ENCODE results near the gene GALNT17.

The GALNT17 gene

DNA sequence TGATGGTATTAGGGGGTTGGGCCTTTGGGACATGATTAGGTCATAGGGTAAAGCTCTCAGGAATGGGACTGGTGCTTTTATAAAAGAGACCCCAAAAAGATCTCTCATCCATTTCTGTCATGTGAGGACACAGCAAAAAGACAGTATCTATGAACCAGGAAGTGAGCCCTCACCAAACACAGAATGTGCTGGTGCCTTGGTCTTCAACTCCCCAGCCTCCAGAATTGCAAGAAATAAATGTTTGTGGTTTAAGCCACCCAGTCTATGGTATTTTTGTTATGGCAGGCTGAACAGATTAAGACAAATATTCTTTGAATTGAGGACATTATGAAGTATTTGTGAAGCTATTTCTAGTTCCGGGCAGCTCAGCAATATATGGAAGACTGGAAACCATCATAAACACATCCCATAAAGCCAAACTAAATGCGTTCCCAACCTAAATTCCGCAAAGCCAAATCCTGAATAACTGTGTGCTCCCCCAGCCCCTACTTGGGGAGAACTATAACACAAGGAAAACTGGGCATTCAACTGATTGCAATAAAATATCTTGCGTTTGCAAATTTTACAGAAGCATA, 153.7 kb downstream of the GALNT17 start:
- DNase-seq (ENCODE audit: low read depth) = no peak

DNA sequence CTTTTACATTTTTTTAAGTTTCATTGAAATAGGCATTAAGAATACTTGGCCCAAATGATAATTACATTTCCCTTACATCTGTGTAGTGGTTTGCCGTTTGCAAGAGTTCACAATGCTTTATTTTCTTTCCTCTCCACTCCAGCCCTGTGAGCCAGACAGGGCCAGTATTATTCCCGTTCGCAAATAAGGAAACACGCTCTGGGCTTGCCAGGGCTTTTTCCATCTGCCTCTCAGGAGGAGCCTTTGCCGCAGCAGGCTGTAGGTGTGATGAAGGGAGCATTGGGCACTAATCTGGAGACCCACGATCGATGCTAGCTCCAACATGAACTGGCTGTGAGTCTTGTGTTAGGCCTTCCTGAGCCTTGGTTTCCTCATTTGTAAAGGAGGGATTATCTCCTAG, 154.4 kb downstream of the GALNT17 start:
- no peak for DNase-seq (ENCODE audit: low read depth)

DNA sequence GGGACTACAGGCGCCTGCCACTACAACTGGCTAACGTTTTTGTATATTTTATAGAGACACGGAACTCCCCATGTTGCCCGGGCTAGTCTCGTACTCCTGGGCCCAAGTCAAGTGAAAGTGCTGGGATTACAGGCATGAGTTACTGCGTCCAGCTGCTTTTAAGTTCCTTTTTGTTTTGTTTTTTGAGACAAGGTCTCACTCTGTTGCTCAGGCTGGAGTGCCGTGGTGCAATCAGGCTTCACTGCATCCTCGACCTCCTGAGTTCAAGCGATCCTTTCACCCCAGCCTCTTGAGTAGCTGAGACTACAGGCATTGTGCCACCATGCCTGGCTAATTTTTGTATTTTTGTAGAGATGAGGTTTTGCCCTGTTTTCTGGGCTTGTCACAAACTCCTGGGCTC, 155.0 kb downstream of the GALNT17 start:
- no peak for DNase-seq (ENCODE audit: low read depth)

DNA sequence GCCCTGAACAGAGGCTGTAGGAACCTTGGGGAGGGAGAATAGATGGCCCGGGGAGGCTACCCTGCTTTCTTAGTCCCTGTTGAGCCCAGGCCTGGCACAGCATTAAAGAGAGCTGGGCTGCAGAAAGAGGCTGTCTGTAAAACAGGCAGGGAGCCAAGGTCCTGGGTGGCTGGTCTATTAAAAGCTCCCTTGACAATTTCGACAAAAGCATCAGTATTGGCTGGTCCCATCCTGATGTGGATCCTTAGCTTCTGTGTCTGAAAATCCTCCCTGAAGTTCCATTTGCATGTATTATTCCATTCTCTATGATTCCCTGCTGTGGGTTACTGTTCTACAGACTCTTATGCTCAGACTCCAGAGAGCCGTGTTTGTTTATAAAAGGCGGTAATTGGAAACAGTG, 158.5 kb downstream of the GALNT17 start:
- no peak for DNase-seq (ENCODE audit: low read depth)

DNA sequence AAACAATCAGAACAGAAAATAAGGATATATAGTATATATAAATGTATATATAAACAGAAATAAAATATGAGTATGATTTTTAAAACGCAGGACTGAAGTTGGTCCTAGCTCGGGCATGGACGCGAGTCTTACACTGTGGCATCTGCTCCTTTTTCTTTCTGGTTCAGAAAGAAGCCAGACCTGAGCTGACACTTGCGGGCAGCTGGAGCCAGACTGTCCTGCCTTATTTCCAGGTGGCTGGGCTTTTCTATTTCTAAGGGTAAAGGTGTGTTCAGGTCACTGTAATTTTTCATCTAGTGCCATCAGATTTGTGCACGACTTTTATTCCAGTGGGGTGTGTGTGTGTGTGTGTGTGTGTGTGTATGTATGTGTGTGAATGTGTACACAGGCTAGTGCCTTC, 166.4 kb downstream of the GALNT17 start:
- no peak for DNase-seq (ENCODE audit: low read depth)

DNA sequence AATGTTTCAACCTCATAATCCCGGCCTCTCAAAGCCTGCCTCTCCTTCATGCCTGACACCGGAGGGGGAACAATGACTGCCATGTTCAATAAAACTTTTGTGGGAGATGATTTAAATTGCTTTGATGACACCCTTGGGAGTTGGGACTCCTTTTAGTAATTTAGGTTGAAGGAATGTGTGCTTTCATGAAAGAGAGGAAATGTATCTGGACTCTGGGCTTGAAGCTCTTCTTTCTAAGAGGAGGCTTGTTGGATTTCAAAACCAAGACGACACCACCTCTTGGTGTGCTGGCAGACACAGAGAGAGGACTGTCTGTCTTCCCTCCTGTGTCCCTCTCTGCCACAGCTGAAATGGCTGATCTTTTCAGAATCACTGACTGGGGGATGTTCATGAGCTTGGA, 168.1 kb downstream of the GALNT17 start:
- no peak for DNase-seq (ENCODE audit: low read depth)

DNA sequence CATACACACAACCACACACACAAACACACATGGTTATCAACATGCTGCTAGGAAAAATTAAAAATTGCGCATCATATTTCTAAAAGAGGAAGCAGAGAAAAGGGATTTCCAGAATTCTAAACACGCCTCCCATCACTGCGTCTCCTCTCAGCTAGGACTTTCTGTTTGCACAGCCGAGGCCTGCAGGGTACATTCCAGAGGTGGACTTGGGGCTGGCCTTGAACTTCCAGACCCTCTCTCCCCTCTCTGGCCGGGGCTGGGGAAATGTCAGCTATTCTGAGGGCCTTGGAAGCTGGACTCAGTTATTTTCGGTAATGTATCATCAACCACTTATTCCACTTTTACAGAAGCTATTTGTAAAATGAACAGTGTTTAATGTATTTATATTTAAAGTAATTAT, 168.7 kb downstream of the GALNT17 start:
- no peak for DNase-seq (ENCODE audit: low read depth)

DNA sequence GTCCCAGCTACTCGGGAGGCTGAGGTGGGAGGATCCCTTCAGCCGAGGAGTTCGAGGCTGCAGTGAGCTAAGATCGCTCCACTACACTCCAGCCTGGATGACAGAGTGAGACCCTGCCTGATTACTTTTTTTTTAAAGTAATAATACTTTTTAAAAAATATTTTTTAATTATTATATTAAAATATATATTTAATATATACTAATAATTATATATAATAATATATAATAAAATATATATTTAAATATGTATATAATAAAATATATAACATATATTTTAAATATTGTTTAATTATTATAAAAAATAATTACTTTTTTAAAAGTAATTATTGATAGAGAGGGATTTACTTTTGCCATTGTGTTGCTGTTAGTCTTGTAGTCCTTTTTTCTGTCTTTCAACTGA, 169.2 kb downstream of the GALNT17 start:
- DNase-seq (ENCODE audit: low read depth) = no peak

DNA sequence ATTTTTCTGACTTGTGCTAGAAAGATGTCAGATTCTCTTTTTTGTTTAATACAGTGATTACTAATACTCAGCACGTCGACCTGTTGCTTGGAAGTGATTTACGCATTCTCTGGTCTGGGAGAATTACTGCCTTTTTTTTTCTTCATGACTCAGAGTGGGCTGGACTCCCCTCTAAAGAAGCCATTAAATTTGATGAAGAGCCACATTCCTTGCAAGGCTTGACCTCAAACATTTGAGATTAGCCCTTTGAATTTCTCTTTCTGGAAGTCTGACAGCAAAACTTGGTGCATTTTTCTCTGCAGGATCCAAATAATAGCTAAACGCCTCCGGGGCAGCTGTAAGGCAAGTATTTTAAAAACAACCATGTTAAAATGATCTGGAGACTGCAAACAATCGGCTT, 171.6 kb downstream of the GALNT17 start:
- DNase-seq (ENCODE audit: low read depth) = no peak

DNA sequence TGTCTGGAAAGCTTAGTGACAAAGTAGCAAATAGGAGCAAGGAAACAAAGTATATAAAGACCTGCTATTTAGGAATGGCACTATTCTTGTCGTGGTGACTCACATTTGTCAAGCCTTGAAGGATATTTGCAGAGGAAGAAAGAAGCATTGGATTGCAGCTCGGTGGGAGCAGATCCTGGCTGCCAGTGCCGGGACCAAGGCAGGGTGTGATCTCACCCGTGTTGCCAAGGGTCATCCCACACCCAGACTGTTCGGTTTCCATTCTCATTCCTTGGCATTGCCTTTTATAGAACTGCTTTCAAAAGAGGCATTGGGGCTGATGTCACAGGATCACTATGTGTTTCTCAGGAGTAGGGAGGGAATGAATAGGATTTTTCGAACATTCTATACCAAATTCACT, 176.2 kb downstream of the GALNT17 start:
- DNase-seq (ENCODE audit: low read depth) = no peak

DNA sequence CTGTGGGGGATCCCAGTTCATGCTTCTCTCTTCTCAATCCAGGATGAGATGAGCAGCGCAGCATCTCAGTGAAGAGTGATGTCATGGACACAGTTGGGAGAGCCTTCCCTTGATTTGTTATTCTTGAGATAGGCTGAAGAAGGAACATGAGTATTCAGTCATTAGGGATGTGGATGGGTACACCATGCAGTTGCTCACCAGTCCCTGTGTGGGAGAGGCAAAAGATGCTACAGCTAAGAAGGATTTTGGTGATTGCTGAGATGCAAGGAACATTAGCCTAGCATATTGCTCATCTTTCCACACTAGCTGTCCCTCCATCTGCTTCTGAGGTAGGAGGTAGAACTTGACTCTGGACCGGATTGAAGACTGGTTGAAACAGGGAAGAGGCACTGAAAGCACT, 179.6 kb downstream of the GALNT17 start:
- DNase-seq (ENCODE audit: low read depth) = no peak

DNA sequence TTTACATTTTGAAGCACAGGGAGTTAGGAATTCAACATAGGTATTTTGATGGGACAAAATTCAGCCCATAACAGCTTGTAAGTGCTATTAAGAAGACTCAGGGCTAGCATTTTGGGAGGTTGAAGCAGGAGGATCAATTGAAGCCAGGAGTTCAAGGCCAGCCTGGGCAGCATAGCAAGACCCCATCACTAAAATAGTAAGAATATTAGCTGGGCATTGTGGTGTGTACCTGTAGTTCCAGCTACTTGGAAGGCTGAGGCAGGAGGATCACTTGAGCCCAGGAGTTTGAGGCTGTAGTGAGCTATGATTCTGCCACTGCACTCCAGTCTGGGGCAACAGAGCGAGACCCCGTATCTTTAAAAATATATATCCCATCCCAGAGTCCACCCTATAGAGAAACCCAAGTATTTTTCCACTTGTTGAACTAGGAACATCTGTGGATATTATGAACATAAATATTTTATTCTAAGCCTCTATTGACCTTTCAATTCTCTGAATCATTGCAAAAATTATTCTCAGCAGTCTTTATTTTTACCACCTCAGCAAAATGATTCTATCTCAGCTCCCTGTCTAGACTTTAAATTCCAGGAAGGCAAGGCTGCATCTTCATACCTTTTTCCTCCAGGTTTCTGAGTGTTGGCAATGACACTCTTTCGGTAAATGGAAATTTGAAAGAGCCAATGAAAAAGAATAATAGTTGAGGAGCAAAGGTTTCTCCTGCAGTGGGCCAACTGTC, 181.0 kb downstream of the GALNT17 start:
- DNase-seq (ENCODE audit: low read depth) = no peak

DNA sequence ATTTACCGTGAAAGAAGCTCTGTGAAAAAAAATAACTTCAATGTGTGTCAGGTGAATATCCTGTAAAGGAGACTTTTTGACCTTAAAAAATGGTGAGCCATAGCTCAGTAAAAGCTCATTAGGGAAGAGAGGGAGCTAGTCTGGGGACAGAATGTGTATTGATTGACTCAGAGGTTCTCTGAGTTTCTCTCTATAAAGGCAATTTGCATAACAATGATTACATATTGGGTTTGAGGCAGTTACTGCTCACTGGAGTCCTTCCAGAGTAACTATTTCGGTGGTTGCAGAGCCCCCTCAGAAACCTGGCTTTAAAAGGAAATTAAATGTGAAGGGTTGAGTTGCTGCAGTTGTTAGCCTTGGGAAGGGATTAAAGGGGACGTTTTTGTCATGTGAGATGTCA, 181.6 kb downstream of the GALNT17 start:
- DNase-seq (ENCODE audit: low read depth) = no peak

DNA sequence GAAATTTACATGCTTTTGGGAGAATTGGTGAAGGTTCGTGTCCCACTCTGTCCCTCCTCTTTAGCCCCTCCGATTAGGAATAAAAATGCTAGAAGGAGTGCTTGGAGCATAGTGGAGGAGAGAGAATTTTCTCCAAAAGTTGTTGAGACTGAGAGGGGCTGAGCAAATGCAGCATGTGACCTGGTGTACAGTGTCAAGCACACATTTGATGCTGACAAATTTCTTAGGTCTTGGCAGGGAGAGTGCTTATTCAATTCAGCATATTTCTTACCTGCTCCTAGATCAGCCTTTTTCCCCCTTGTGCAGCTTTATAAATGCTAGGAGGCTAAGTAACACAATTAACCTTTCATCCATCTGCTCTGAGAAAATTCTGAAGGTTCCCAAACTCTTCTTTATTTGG, 189.0 kb downstream of the GALNT17 start:
- no peak for DNase-seq (ENCODE audit: low read depth)

DNA sequence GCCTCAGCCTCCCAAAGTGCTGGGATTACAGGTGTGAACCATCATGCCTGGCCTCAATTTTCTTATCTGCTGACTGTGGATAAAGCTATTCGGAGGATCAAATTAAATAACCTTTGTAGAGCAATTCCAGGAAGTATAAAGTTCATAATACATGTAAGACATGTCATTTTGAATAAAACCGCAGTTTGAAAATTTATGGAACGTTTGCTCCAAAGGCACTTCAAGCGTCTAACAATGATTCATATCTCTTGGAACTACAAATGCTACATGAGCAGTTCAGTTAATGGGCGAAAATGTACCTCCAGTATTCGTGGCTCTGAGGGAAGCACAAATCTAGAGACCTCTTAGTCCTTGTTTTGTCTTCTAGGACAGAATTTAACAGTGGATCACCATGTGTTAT, 190.3 kb downstream of the GALNT17 start:
- DNase-seq (ENCODE audit: low read depth) = no peak

DNA sequence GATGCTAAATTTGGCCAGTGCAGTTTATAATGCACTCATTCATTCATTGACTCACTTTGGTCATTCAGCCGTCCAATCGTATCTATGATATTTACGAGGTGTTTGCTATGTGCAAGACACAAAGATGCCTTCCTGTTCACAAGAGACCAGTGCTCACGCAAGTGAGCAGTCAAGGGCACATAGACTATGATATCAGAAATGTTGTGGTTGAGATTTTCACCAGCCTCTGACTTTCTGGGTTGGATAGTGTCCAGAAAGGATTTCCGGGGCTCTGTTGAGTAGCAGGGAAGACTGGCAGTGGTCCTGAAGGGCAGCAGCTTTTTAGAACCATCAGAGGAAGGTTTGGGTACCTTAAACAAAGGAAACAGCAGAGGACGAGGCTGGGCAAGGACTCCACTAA, 191.8 kb downstream of the GALNT17 start:
- no peak for DNase-seq (ENCODE audit: low read depth)

DNA sequence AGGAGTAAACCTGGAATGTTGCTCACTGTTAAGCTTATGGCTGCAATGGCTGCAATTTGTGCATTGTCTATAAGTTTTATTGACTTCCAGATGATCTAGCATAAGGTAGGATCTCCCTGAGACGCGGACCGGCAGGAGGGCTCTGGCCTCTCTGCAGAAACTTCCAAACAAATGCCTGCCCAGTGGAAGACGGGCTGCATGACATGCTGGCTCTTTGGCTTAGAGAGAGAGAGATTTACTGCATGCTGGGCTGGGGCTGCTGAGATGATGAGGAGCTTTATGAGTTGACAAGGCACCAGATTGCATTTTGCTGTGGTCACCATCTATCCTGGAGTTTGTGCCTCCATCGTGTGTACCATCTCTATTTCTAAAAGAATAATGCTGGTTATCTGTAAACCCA, 193.2 kb downstream of the GALNT17 start:
- DNase-seq (ENCODE audit: low read depth) = no peak

DNA sequence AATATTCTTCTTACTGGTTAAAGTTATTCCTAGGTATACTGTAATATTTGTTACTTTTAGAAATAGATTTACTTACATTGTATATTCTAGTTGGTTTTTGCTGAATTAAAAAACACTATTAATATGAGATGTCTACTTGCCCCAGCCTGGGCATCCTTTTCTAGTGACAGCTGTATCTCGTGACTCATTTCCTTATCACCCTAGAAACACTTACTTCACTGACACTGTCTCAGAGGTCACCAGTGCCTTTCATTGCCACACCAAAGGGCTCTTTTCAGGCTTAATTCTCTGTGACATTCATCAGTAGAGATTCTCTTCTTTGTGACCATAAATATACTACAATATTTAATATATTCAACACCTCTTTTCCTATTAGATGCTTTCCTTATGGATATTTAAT, 194.7 kb downstream of the GALNT17 start:
- DNase-seq (ENCODE audit: low read depth) = no peak

DNA sequence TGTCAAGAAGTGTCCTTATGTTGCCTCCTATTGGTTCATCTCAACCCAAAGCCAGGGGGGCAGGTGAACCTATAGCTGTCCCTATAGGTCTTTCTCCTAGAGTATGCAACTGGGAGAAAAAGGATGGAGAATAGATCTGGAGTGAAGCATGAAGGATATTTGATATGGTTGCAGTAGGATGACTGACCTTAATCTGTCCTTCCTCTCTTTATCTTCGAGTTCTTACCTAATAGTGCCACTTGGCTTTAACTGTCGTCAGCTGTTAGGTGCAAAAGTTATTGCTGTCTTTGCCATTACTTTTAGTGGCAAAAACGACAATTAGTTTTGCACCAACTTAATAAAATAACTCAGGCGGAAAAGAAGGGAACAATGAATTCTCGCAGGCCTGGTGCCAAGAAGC, 196.0 kb downstream of the GALNT17 start:
- DNase-seq (ENCODE audit: low read depth) = no peak

DNA sequence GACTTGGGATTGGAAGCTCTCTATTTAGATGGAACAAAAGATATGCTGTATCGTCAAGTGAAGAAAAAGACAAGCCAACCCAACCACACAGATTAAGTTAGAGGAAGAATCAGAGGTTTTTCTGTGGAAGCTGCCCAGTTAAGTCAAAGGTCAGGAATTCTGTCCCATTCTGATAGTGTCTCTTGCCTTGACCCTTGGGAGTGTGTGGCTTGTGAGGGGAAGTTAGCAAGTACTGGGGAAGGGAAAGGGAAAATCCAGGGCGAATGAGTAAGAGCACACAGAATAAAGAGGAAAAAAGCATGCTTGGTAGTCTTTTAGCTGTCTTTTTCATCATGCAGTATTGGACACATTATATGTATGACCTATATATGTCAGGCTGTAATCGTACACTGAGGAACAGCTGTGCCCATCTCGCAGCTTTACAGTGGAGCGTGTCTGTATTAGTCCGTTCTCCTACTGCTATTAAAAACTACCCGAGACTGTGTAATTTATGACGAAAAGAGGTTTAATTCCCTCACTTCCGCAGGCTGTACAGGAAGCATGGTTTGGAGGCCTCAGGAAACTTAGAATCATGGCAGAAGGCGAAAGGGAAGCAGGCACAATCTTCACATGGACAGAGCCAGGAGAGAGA, 197.2 kb downstream of the GALNT17 start:
- no peak for DNase-seq (ENCODE audit: low read depth)

DNA sequence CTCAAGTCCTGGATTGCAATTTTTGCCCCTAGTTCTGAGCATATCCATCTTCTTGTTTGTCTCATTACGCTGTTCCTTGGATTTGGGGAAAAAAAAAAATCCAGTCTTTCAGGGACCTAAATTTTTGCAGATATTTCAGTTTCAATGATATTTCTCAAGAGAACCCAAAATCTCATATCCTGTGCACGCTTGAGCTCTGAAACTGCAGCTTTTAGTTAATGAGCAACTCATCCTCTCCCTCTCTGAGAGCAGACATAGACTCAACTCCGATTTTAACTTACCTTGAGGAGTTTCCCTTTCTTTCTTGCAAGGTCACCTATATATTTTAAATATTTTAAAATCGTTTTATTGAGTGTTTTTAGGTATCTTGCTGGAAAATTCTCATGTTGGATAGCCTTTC, 200.3 kb downstream of the GALNT17 start:
- DNase-seq (ENCODE audit: low read depth) = no peak

DNA sequence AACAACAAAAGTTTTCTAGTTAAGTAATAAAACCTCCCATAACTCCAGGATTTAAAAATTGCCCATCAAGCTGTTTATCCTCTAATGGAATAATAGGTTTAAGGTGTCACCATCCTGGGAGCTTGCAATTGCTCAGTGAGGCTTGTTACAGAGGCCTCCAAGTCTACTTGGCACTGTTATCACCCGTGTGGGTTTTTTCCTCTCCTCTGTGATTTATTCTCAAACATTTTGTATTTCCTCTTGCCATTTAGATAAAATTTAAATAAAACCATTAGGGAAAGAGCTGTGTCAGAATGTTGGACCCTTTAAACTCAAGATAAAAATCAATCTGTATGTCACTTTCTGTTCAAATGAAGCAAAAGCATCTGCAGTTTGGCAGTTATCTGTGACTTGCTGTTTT, 202.6 kb downstream of the GALNT17 start:
- DNase-seq (ENCODE audit: low read depth) = no peak

DNA sequence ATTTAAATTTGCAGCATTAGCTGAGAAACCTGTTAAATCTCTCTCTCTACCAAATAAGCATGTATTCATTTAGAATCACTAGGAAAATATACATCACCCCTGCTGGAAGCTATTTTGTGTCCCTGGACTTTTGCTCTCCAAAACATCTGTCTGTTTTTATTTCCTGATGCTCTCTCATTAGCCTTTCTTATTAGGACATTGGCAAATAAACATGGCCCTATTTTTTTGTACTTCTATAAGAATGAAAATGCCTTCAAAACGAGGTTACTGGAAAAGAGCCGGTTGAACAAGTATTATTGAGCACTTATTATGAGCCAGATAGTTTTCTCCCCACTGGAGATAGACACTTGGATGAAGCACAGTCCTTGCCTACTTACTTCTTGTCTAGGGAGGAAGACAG, 206.9 kb downstream of the GALNT17 start:
- no peak for DNase-seq (ENCODE audit: low read depth)

DNA sequence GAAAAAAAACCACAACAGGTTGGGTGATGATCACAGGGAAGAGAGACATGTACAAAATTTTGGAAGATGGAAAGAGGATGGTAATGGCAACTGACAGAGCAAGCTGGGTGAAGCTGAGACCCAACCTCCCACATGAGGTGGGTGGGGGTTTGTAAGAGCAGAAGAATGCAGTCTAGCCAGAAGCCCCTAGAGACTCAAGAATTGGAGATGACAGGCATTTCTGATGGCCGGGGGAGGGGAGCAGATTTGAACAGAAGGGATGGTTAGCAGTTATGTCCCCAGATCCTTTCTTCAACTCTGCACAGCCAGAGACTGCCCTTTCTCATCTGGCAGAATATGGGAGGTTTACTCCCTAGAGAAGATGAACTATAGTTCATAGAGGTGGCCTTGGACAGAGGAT, 208.0 kb downstream of the GALNT17 start:
- DNase-seq (ENCODE audit: low read depth) = no peak
